ENCODE measurements around the gene SLC22A31. TPM values are rescaled to one million over a fixed set of nuclear protein-coding genes. Genes with fewer than 3 reads are reported as not detected.
A peak's percentile ranks its signal among the peaks of the same experiment; 100 is the strongest.

The SLC22A31 gene
- total and polyA plus RNA-seq, 9 of the 15 experiments (the other 6 are each of a cell fraction or from before 2014, with no cell fraction given): 0.29 to 2.2 (median 0.47) TPM; not detected in 3

- no peak for TF ChIP-seq PCBP2 (IDR thresholded peaks at IDR 0.05; ENCODE audit: low read depth, low read length, poor library complexity, severe bottlenecking)
- TF ChIP-seq TOE1 (IDR thresholded peaks at IDR 0.05; ENCODE audit: borderline replicate concordance): peak; percentile 47; the same call in 1 of the 2 replicates
- no peak for TF ChIP-seq TOE1 (CRISPR knock-in tag; IDR thresholded peaks at IDR 0.05; ENCODE audit: borderline replicate concordance, low read depth)
- TF ChIP-seq TGIF2 (CRISPR knock-in tag; IDR thresholded peaks at IDR 0.05): peak; percentile 94; the same call in 1 of the 2 replicates
- TF ChIP-seq SAFB2 (IDR thresholded peaks at IDR 0.05; ENCODE audit: borderline replicate concordance, low read depth, low read length, severe bottlenecking): no peak
- no peak for TF ChIP-seq HBP1 (CRISPR knock-in tag; IDR thresholded peaks at IDR 0.05)
- 0 out of 2 replicates have a peak, but pooled peaks have one; percentile 48 for TF ChIP-seq CBFB (CRISPR knock-in tag; IDR thresholded peaks at IDR 0.05)
- peak; percentile 97 for TF ChIP-seq POLR2G (IDR thresholded peaks at IDR 0.05; ENCODE audit: low read depth, low read length)
- 0 out of 2 replicates have a peak, but pooled peaks have one; percentile 28 for TF ChIP-seq TAF7 (tag; IDR thresholded peaks at IDR 0.05)
- TF ChIP-seq CTCFL (IDR thresholded peaks at IDR 0.05; ENCODE audit: borderline replicate concordance, insufficient read depth, low read depth, low read length, poor library complexity, severe bottlenecking): no peak
- TF ChIP-seq SETDB1 (IDR thresholded peaks at IDR 0.05; ENCODE audit: low read length): no peak
- TF ChIP-seq RB1 (IDR thresholded peaks at IDR 0.05; ENCODE audit: low read depth): peak; percentile 29; the same call in 1 of the 2 replicates
- no peak for TF ChIP-seq STAG1 (CRISPR knock-in tag; IDR thresholded peaks at IDR 0.05; ENCODE audit: borderline replicate concordance)
- TF ChIP-seq MNT (conservative IDR thresholded peaks at IDR 0.05): peak; percentile 92 to 97
- peak; percentile 48 for TF ChIP-seq RBM22 (IDR thresholded peaks at IDR 0.05; ENCODE audit: low read depth, low read length, poor library complexity, severe bottlenecking)
- TF ChIP-seq KDM2B (CRISPR knock-in tag; IDR thresholded peaks at IDR 0.05): 0 out of 2 replicates have a peak, but pooled peaks have one; percentile 37
Measured at GRCh38 chr16:89217388-89218191, 17.3 kb upstream of the SLC22A31 start, which contains the start of gene ZNF778 (continued).
